ENCODE data around the gene MYO1D.

Gene MYO1D

GRCh38 chr17:32493976-32494513 lies 382.9 kb downstream of the MYO1D start:
- no peak for TF ChIP-seq YY1 (IDR thresholded peaks at IDR 0.05; ENCODE audit: low read depth)
- TF ChIP-seq EP300 (IDR thresholded peaks at IDR 0.05; ENCODE audit: borderline replicate concordance) = no peak
- no peak for TF ChIP-seq TAF1 (IDR thresholded peaks at IDR 0.05; ENCODE audit: low read depth)
- no peak for TF ChIP-seq TCF12 (IDR thresholded peaks at IDR 0.05; ENCODE audit: low read depth)
- no peak for TF ChIP-seq ZBTB7A (IDR thresholded peaks at IDR 0.05; ENCODE audit: low read depth)
- no peak for TF ChIP-seq FOXM1 (IDR thresholded peaks at IDR 0.05; ENCODE audit: borderline replicate concordance, low read depth)
- no peak for TF ChIP-seq EGR1 (IDR thresholded peaks at IDR 0.05)
- no peak for TF ChIP-seq USF1 (IDR thresholded peaks at IDR 0.05)
- no peak for TF ChIP-seq CREB1 (IDR thresholded peaks at IDR 0.05; ENCODE audit: low read depth)

- TF ChIP-seq TEAD4 (IDR thresholded peaks at IDR 0.05) (no peak), ZBTB7A (IDR thresholded peaks at IDR 0.05; ENCODE audit: low read depth) (no peak), REST (IDR thresholded peaks at IDR 0.05; ENCODE audit: low read depth) (no peak), EP300 (IDR thresholded peaks at IDR 0.05; ENCODE audit: borderline replicate concordance) (no peak), CREB1 (IDR thresholded peaks at IDR 0.05; ENCODE audit: low read depth) (no peak), EGR1 (IDR thresholded peaks at IDR 0.05) (no peak), USF1 (IDR thresholded peaks at IDR 0.05) (no peak), CEBPB (IDR thresholded peaks at IDR 0.05) (no peak), NFIC (IDR thresholded peaks at IDR 0.05) (no peak), RAD21 (IDR thresholded peaks at IDR 0.05; ENCODE audit: low read depth) (no peak), YY1 (IDR thresholded peaks at IDR 0.05; ENCODE audit: low read depth) (no peak), MAX (IDR thresholded peaks at IDR 0.05) (no peak), TAF1 (IDR thresholded peaks at IDR 0.05; ENCODE audit: low read depth) (no peak), FOXM1 (IDR thresholded peaks at IDR 0.05; ENCODE audit: borderline replicate concordance, low read depth) (no peak), TCF12 (IDR thresholded peaks at IDR 0.05; ENCODE audit: low read depth) (no peak)
These were observed 383.4 kb downstream of the MYO1D start for GRCh38 chr17:32493571-32493970.

GRCh38 chr17:32492648-32493289 lies 384.2 kb downstream of the MYO1D start:
- TF ChIP-seq TAF1 (IDR thresholded peaks at IDR 0.05; ENCODE audit: low read depth) = no peak
- TF ChIP-seq YY1 (IDR thresholded peaks at IDR 0.05; ENCODE audit: low read depth) = no peak
- no peak for TF ChIP-seq ZBTB7A (IDR thresholded peaks at IDR 0.05; ENCODE audit: low read depth)
- no peak for TF ChIP-seq CREB1 (IDR thresholded peaks at IDR 0.05; ENCODE audit: low read depth)
- no peak for TF ChIP-seq USF1 (IDR thresholded peaks at IDR 0.05)
- no peak for TF ChIP-seq NFIC (IDR thresholded peaks at IDR 0.05)
- no peak for TF ChIP-seq EP300 (IDR thresholded peaks at IDR 0.05; ENCODE audit: borderline replicate concordance)
- TF ChIP-seq CEBPB (IDR thresholded peaks at IDR 0.05) = no peak
- no peak for TF ChIP-seq TCF12 (IDR thresholded peaks at IDR 0.05; ENCODE audit: low read depth)
- no peak for TF ChIP-seq RAD21 (IDR thresholded peaks at IDR 0.05; ENCODE audit: low read depth)
- no peak for TF ChIP-seq REST (IDR thresholded peaks at IDR 0.05; ENCODE audit: low read depth)
- no peak for TF ChIP-seq FOXM1 (IDR thresholded peaks at IDR 0.05; ENCODE audit: borderline replicate concordance, low read depth)
- TF ChIP-seq TEAD4 (IDR thresholded peaks at IDR 0.05) = no peak
- no peak for TF ChIP-seq EGR1 (IDR thresholded peaks at IDR 0.05)

GRCh38 chr17:32492264-32492589 lies 384.7 kb downstream of the MYO1D start:
- no peak for TF ChIP-seq EP300 (IDR thresholded peaks at IDR 0.05; ENCODE audit: borderline replicate concordance)

GRCh38 chr17:32491371-32492263 lies 385.3 kb downstream of the MYO1D start:
- TF ChIP-seq RAD21 (IDR thresholded peaks at IDR 0.05; ENCODE audit: low read depth) (no peak), ZBTB7A (IDR thresholded peaks at IDR 0.05; ENCODE audit: low read depth) (no peak), CEBPB (IDR thresholded peaks at IDR 0.05) (no peak), EGR1 (IDR thresholded peaks at IDR 0.05) (0 out of 2 replicates have a peak, but pooled peaks have one; percentile 52), EP300 (IDR thresholded peaks at IDR 0.05; ENCODE audit: borderline replicate concordance) (no peak), TEAD4 (IDR thresholded peaks at IDR 0.05) (no peak), MAX (IDR thresholded peaks at IDR 0.05) (no peak), YY1 (IDR thresholded peaks at IDR 0.05; ENCODE audit: low read depth) (no peak)

Measured in Ishikawa (cell line).